HEK293 (cell line): ENCODE results near the gene IFNW1.

ENCODE experiments used
- YY2 ChIP-seq: fragments of 450-650 bp; formaldehyde crosslinking; IDR thresholded peaks from 2 replicates; pipeline ENCODE4 v1.5.1; 2016; ENCODE audit warnings: missing biosample characterization, missing genetic modification characterization
- ZNF140 ChIP-seq: fragments of 450-650 bp; formaldehyde crosslinking; IDR thresholded peaks from 2 replicates; pipeline ENCODE4 v1.5.1; 2016; ENCODE audit warnings: missing biosample characterization, missing genetic modification characterization
- ZNF155 ChIP-seq: fragments of 450-650 bp; formaldehyde crosslinking; IDR thresholded peaks from 2 replicates; pipeline ENCODE4 v1.5.1; 2016; ENCODE audit warnings: missing biosample characterization, missing genetic modification characterization
- ZNF221 ChIP-seq: fragments of 450-650 bp; formaldehyde crosslinking; IDR thresholded peaks from 2 replicates; pipeline ENCODE4 v1.5.1; 2017; ENCODE audit warnings: missing biosample characterization, missing genetic modification characterization, borderline replicate concordance
- ZNF623 ChIP-seq: fragments of 450-650 bp; formaldehyde crosslinking; IDR thresholded peaks from 2 replicates; pipeline ENCODE4 v1.5.1; 2016; ENCODE audit warnings: missing biosample characterization, missing genetic modification characterization
- TF ChIP-seq, protein P1 (sequence below): fragments of 450-650 bp; formaldehyde crosslinking; IDR thresholded peaks from 2 replicates; pipeline ENCODE4 v1.5.1; 2016; ENCODE audit warnings: missing biosample characterization, missing genetic modification characterization
- TF ChIP-seq, protein P2 (sequence below): fragments of 450-650 bp; formaldehyde crosslinking; IDR thresholded peaks from 2 replicates; pipeline ENCODE4 v1.5.1; 2017; ENCODE audit warnings: missing biosample characterization, missing genetic modification characterization
- TF ChIP-seq, protein P3 (sequence below): fragments of 450-650 bp; formaldehyde crosslinking; IDR thresholded peaks from 2 replicates; pipeline ENCODE4 v1.5.1; 2016; ENCODE audit warnings: missing biosample characterization, missing genetic modification characterization
- TF ChIP-seq, protein P4 (sequence below): fragments of 450-650 bp; formaldehyde crosslinking; IDR thresholded peaks from 2 replicates; pipeline ENCODE4 v1.5.1; 2016; ENCODE audit warnings: missing biosample characterization, missing genetic modification characterization, low read depth

DNA sequence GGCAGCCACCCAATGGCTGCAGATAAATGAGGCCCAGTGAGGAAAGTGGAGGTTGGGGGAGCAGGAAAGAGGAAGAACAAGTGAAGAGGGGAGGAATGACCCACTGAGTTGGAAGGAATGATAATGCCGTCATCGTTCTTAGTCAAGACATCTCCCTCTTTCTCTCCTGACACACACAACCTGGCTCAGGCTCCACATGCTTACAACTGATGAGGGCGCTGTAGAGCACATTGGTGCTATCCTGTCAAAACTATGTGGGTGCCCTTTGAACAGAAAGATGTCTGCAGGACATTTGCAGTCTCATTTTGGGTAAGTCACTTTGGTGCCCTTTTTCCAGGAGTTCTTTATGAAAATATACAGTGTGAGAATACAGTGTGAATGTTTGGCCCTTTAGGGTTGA lies 5.9 kb downstream of the IFNW1 start:
- TF ChIP-seq ZNF221 (tag by site-specific recombination), result no peak
- TF ChIP-seq, protein P1, sequence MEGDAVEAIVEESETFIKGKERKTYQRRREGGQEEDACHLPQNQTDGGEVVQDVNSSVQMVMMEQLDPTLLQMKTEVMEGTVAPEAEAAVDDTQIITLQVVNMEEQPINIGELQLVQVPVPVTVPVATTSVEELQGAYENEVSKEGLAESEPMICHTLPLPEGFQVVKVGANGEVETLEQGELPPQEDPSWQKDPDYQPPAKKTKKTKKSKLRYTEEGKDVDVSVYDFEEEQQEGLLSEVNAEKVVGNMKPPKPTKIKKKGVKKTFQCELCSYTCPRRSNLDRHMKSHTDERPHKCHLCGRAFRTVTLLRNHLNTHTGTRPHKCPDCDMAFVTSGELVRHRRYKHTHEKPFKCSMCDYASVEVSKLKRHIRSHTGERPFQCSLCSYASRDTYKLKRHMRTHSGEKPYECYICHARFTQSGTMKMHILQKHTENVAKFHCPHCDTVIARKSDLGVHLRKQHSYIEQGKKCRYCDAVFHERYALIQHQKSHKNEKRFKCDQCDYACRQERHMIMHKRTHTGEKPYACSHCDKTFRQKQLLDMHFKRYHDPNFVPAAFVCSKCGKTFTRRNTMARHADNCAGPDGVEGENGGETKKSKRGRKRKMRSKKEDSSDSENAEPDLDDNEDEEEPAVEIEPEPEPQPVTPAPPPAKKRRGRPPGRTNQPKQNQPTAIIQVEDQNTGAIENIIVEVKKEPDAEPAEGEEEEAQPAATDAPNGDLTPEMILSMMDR (tag by site-specific recombination), result no peak
- TF ChIP-seq, protein P2, sequence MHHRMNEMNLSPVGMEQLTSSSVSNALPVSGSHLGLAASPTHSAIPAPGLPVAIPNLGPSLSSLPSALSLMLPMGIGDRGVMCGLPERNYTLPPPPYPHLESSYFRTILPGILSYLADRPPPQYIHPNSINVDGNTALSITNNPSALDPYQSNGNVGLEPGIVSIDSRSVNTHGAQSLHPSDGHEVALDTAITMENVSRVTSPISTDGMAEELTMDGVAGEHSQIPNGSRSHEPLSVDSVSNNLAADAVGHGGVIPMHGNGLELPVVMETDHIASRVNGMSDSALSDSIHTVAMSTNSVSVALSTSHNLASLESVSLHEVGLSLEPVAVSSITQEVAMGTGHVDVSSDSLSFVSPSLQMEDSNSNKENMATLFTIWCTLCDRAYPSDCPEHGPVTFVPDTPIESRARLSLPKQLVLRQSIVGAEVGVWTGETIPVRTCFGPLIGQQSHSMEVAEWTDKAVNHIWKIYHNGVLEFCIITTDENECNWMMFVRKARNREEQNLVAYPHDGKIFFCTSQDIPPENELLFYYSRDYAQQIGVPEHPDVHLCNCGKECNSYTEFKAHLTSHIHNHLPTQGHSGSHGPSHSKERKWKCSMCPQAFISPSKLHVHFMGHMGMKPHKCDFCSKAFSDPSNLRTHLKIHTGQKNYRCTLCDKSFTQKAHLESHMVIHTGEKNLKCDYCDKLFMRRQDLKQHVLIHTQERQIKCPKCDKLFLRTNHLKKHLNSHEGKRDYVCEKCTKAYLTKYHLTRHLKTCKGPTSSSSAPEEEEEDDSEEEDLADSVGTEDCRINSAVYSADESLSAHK (tag by site-specific recombination), result no peak
- TF ChIP-seq ZNF140 (tag by site-specific recombination), result no peak
- no peak for TF ChIP-seq ZNF623 (tag by site-specific recombination)
- TF ChIP-seq, protein P3, sequence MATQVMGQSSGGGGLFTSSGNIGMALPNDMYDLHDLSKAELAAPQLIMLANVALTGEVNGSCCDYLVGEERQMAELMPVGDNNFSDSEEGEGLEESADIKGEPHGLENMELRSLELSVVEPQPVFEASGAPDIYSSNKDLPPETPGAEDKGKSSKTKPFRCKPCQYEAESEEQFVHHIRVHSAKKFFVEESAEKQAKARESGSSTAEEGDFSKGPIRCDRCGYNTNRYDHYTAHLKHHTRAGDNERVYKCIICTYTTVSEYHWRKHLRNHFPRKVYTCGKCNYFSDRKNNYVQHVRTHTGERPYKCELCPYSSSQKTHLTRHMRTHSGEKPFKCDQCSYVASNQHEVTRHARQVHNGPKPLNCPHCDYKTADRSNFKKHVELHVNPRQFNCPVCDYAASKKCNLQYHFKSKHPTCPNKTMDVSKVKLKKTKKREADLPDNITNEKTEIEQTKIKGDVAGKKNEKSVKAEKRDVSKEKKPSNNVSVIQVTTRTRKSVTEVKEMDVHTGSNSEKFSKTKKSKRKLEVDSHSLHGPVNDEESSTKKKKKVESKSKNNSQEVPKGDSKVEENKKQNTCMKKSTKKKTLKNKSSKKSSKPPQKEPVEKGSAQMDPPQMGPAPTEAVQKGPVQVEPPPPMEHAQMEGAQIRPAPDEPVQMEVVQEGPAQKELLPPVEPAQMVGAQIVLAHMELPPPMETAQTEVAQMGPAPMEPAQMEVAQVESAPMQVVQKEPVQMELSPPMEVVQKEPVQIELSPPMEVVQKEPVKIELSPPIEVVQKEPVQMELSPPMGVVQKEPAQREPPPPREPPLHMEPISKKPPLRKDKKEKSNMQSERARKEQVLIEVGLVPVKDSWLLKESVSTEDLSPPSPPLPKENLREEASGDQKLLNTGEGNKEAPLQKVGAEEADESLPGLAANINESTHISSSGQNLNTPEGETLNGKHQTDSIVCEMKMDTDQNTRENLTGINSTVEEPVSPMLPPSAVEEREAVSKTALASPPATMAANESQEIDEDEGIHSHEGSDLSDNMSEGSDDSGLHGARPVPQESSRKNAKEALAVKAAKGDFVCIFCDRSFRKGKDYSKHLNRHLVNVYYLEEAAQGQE (tag by site-specific recombination), result no peak
- no peak for TF ChIP-seq ZNF155 (tag by site-specific recombination)
- TF ChIP-seq YY2, result no peak
- TF ChIP-seq, protein P4, sequence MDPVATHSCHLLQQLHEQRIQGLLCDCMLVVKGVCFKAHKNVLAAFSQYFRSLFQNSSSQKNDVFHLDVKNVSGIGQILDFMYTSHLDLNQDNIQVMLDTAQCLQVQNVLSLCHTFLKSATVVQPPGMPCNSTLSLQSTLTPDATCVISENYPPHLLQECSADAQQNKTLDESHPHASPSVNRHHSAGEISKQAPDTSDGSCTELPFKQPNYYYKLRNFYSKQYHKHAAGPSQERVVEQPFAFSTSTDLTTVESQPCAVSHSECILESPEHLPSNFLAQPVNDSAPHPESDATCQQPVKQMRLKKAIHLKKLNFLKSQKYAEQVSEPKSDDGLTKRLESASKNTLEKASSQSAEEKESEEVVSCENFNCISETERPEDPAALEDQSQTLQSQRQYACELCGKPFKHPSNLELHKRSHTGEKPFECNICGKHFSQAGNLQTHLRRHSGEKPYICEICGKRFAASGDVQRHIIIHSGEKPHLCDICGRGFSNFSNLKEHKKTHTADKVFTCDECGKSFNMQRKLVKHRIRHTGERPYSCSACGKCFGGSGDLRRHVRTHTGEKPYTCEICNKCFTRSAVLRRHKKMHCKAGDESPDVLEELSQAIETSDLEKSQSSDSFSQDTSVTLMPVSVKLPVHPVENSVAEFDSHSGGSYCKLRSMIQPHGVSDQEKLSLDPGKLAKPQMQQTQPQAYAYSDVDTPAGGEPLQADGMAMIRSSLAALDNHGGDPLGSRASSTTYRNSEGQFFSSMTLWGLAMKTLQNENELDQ (tag by site-specific recombination), result no peak
